DOHH2 (cell line): Measurements from ENCODE around the gene VTI1A.
A peak's percentile ranks its signal among the peaks of the same experiment; 100 is the strongest.

ENCODE experiments used
- H3F3A ChIP-seq: fragments of 200-600 bp; sonication (generic), shearing (Covaris generic); 2 replicates; pipeline ENCODE4 v1.6.0; 2016; ENCODE audit warnings: antibody characterized with exemption, mild to moderate bottlenecking; ENCODE audit not compliant: control insufficient read depth, insufficient read depth
- H3K27ac ChIP-seq: fragments of 200-600 bp; sonication (generic); 2 replicates; pipeline ENCODE4 v1.5.1; 2014; ENCODE audit warnings: low read depth, mild to moderate bottlenecking, low read length, moderate library complexity
- H3K27me3 ChIP-seq: fragments of 200-600 bp; sonication (generic); 2 replicates; pipeline ENCODE4 v1.6.1; 2014; ENCODE audit warnings: mild to moderate bottlenecking, low read length, mixed read lengths; ENCODE audit not compliant: control insufficient read depth
- H3K36me3 ChIP-seq: fragments of 200-600 bp; sonication (generic); 2 replicates; pipeline ENCODE4 v1.6.1; 2014; ENCODE audit warnings: mild to moderate bottlenecking, low read length, moderate library complexity, mixed read lengths; ENCODE audit not compliant: control insufficient read depth
- H3K4me1 ChIP-seq: fragments of 200-600 bp; sonication (generic); 2 replicates; pipeline ENCODE4 v1.6.1; 2014; ENCODE audit warnings: mild to moderate bottlenecking, low read length, mixed read lengths; ENCODE audit not compliant: control insufficient read depth
- H3K4me2 ChIP-seq: fragments of 200-600 bp; sonication (generic); 2 replicates; pipeline ENCODE4 v1.6.0; 2014; ENCODE audit warnings: mild to moderate bottlenecking, low read length, moderate library complexity
- H3K4me3 ChIP-seq: fragments of 200-600 bp; sonication (generic); 2 replicates; pipeline ENCODE4 v1.5.1; 2014; ENCODE audit warnings: mild to moderate bottlenecking, low read length, mixed read lengths
- H3K79me2 ChIP-seq: fragments of 200-600 bp; sonication (generic); 2 replicates; pipeline ENCODE4 v1.6.1; 2014; ENCODE audit warnings: mild to moderate bottlenecking, low read length, mixed read lengths; ENCODE audit not compliant: control insufficient read depth
- H3K9me2 ChIP-seq: fragments of 200-600 bp; sonication (generic); replicated peaks from 2 replicates; pipeline ENCODE4 v1.6.1; 2014; ENCODE audit warnings: mild to moderate bottlenecking, low read length, mixed read lengths; ENCODE audit not compliant: control insufficient read depth
- H3K9me3 ChIP-seq: fragments of 200-600 bp; sonication (generic); 2 replicates; pipeline ENCODE4 v1.6.1; 2014; ENCODE audit warnings: antibody characterized with exemption, low read length, mixed read lengths; ENCODE audit not compliant: control insufficient read depth, insufficient read depth
- H4K20me1 ChIP-seq: fragments of 200-600 bp; sonication (generic); 2 replicates; pipeline ENCODE4 v1.6.0; 2014; ENCODE audit warnings: low read depth, mild to moderate bottlenecking, antibody characterized with exemption, low read length, moderate library complexity; ENCODE audit not compliant: control insufficient read depth, insufficient read depth
- CTCF ChIP-seq: fragments of 200-600 bp; sonication (generic); IDR thresholded peaks from one replicate; pipeline ENCODE4 v1.5.1; 2014; ENCODE audit warnings: antibody characterized with exemption, mild to moderate bottlenecking, low read depth, low read length; ENCODE audit not compliant: poor library complexity, severe bottlenecking
- EZH2phosphoT487 ChIP-seq: fragments of 200-600 bp; sonication (generic); IDR thresholded peaks from 2 replicates; pipeline ENCODE4 v1.6.1; 2017; ENCODE audit warnings: borderline replicate concordance, mild to moderate bottlenecking, antibody characterized with exemption, low read length, moderate library complexity, mixed read lengths

The VTI1A gene

GRCh38 chr10:112562809-112563663, 116.0 kb downstream of the VTI1A start:
- no peaks in the 10 kb centered on the region for H3K9me3 ChIP-seq
- H3K36me3 ChIP-seq, result no peaks in the 10 kb centered on the region
- no peaks in the 10 kb centered on the region; the same call in 1 of the 2 replicates for H3F3A ChIP-seq
- H3K27me3 ChIP-seq, result no peaks in the 10 kb centered on the region
- no peak overlapping the region for H3K27ac ChIP-seq
- no peak overlapping the region for H3K4me3 ChIP-seq
- no peak overlapping the region for H3K4me2 ChIP-seq
- no peaks in the 10 kb centered on the region for H4K20me1 ChIP-seq
- no peaks in the 10 kb centered on the region for H3K9me2 ChIP-seq
- H3K79me2 ChIP-seq, result no peaks in the 10 kb centered on the region
- H3K4me1 ChIP-seq, result no peaks in the 10 kb centered on the region
- no peak for TF ChIP-seq EZH2phosphoT487
- TF ChIP-seq CTCF, result no peak

GRCh38 chr10:112564337-112564736, 117.3 kb downstream of the VTI1A start:
- no peaks in the 10 kb centered on the region for H3K4me1 ChIP-seq
- no peaks in the 10 kb centered on the region for H3K36me3 ChIP-seq
- H3F3A ChIP-seq, result no peaks in the 10 kb centered on the region; the same call in 1 of the 2 replicates
- H3K27me3 ChIP-seq, result no peaks in the 10 kb centered on the region
- H3K4me2 ChIP-seq, result no peak overlapping the region
- no peaks in the 10 kb centered on the region for H3K79me2 ChIP-seq
- H3K9me3 ChIP-seq, result no peaks in the 10 kb centered on the region
- H3K27ac ChIP-seq, result no peak overlapping the region
- H4K20me1 ChIP-seq, result no peaks in the 10 kb centered on the region
- no peaks in the 10 kb centered on the region for H3K9me2 ChIP-seq
- no peak for TF ChIP-seq CTCF
- TF ChIP-seq EZH2phosphoT487, result no peak
- H3K4me3 ChIP-seq, result no peak overlapping the region

- TF ChIP-seq EZH2phosphoT487 (no peak), CTCF (peak; percentile 37)
- Histone ChIP-seq H3F3A (no peaks in the 10 kb centered on the region; the same call in 1 of the 2 replicates), H3K4me3 (no peak overlapping the region), H3K27me3 (no peaks in the 10 kb centered on the region), H3K4me2 (no peak overlapping the region), H4K20me1 (no peaks in the 10 kb centered on the region), H3K36me3 (no peaks in the 10 kb centered on the region), H3K27ac (no peak overlapping the region), H3K79me2 (no peaks in the 10 kb centered on the region), H3K4me1 (no peaks in the 10 kb centered on the region), H3K9me3 (no peaks in the 10 kb centered on the region), H3K9me2 (no peaks in the 10 kb centered on the region)
Measured at GRCh38 chr10:112565434-112566053, 118.5 kb downstream of the VTI1A start.
